Naive thymus-derived CD4-positive, alpha-beta T cell (primary cell): ENCODE data around the gene ARAP3. TPM values are rescaled to one million over a fixed set of nuclear protein-coding genes. Genes with fewer than 3 reads are reported as not detected.

Experiments
- ATAC-seq: fragments of 150-1000 bp; cut with Tn5 transposase; 2 replicates; pipeline ENCODE4 v1.10.0; 2021; ENCODE audit warnings: mild to moderate bottlenecking, moderate library complexity
- CTCF ChIA-PET: fragments of 350-600 bp; sonication (Branson Sonifier 250); formaldehyde crosslinking; loops from one replicate; lab custom pipeline; 2021; ENCODE audit warnings: antibody characterized with exemption; lab: Charles Lee
- POLR2A ChIA-PET: fragments of 350-600 bp; sonication (Branson Sonifier 250); formaldehyde crosslinking; loops from one replicate; lab custom pipeline; 2021; ENCODE audit warnings: antibody characterized with exemption, inconsistent platforms; lab: Charles Lee
- DNase-seq, 9 donors: peaks; one replicate each; pipeline versions ENCODE4 v3.0.0 to v3.0.0-alpha.2; 2020 to 2022; ENCODE audit warnings: mixed read lengths in 1 of 9
- H3K27ac ChIP-seq: one replicate; pipeline ENCODE4 v1.7.0; 2013; ENCODE audit warnings: mild to moderate bottlenecking, low read depth, low read length, moderate library complexity
- H3K27me3 ChIP-seq, 2 donors: one replicate each; pipeline ENCODE4 v1.7.0; 2013; ENCODE audit warnings: low read length in 2 of 2, mild to moderate bottlenecking in 2 of 2, moderate library complexity in 2 of 2; ENCODE audit not compliant: control insufficient read depth in 2 of 2, insufficient read depth in 2 of 2
- H3K36me3 ChIP-seq, 3 experiments: 1 replicate in 2 of 3; 2 replicates in 1 of 3; pipeline ENCODE4 v1.7.0; 2013; ENCODE audit warnings: low read length in 3 of 3, mild to moderate bottlenecking in 3 of 3, moderate library complexity in 1 of 3; ENCODE audit not compliant: insufficient read depth in 3 of 3, control insufficient read depth in 2 of 3
- H3K4me1 ChIP-seq, 2 donors: one replicate each; pipeline ENCODE4 v1.7.0; 2013; ENCODE audit warnings: low read length in 2 of 2, mild to moderate bottlenecking in 2 of 2, moderate library complexity in 1 of 2; ENCODE audit not compliant: control insufficient read depth in 2 of 2, insufficient read depth in 2 of 2
- H3K4me3 ChIP-seq: 2 replicates; pipeline ENCODE4 v1.7.0; 2013; ENCODE audit warnings: mild to moderate bottlenecking, low read length
- H3K9me3 ChIP-seq, 3 experiments: 1 replicate in 2 of 3; 2 replicates in 1 of 3; pipeline ENCODE4 v1.7.0; 2013; ENCODE audit warnings: low read length in 3 of 3; ENCODE audit not compliant: control insufficient read depth in 2 of 3
- H3K27ac Mint-ChIP-seq, 9 donors: one replicate each; pipeline ENCODE4 v1.8.0; 2020 to 2022; ENCODE audit warnings: mixed read lengths in 9 of 9, mild to moderate bottlenecking in 8 of 9, moderate library complexity in 5 of 9, inconsistent platforms in 2 of 9
- H3K27me3 Mint-ChIP-seq, 5 donors: one replicate each; pipeline ENCODE4 v1.8.0; 2021 to 2022; ENCODE audit warnings: mixed read lengths in 5 of 5, mild to moderate bottlenecking in 1 of 5
- H3K36me3 Mint-ChIP-seq, 5 donors: one replicate each; pipeline ENCODE4 v1.8.0; 2020 to 2022; ENCODE audit warnings: mixed read lengths in 5 of 5, mild to moderate bottlenecking in 3 of 5, inconsistent platforms in 1 of 5
- H3K4me1 Mint-ChIP-seq, 7 donors: one replicate each; pipeline ENCODE4 v1.8.0; 2020 to 2022; ENCODE audit warnings: mixed read lengths in 7 of 7, mild to moderate bottlenecking in 3 of 7, inconsistent platforms in 1 of 7
- H3K4me3 Mint-ChIP-seq, 10 donors: one replicate each; pipeline ENCODE4 v1.8.0; 2020 to 2022; ENCODE audit warnings: mild to moderate bottlenecking in 10 of 10, mixed read lengths in 10 of 10, moderate library complexity in 6 of 10, inconsistent platforms in 2 of 10
- H3K9me3 Mint-ChIP-seq, 11 donors: one replicate each; pipeline ENCODE4 v1.8.0; 2020 to 2022; ENCODE audit warnings: mixed read lengths in 11 of 11, mild to moderate bottlenecking in 4 of 11, inconsistent platforms in 1 of 11, moderate library complexity in 1 of 11
- intact Hi-C, 2 donors: fragments of 100-400 bp; cut with micrococcal nuclease; formaldehyde crosslinking; loops; one replicate each; pipeline ENCODE4 v1.15.1; 2023
- polyA plus RNA-seq, 2 donors: library from polyadenylated mRNA; unstranded; fragments of 300-500 nt; fragmentation: Illumina TruSeq; gene quantifications; one replicate each; pipeline ENCODE4 v1.2.3, GENCODE V29; 2021
- total RNA-seq, 6 experiments: library from RNA in 5 of 6; stranded (reverse) in 5 of 6; gene quantifications; 1 replicate in 5 of 6; 2 replicates in 1 of 6; pipeline ENCODE4 v1.2.3 and lab custom pipeline; 2021 to 2026

The ARAP3 gene
- total and polyA plus RNA-seq, 7 experiments from 2014 or later, result 1.0 to 15.3 (median 9.8) TPM; not detected in 2

DNA sequence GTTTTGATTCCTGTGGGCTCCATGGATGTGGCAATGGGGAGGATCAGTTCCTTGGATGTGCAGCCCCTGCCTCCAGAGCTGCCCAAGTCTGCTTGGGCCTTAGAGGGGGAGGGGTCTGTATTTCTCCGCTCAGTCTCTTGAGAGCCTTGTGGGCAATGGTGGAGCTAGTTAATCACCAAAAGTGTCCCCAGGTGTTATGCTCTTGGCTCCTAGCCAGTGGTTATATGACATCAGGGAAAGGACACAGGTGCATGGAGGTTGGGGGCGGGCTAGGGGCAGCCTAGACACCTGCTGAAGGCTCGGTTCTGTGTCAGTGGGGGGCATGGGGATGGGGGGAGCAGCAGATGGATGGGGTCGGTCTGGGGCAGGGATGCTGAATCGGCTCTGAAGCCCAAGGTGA lies 12.4 kb upstream of the ARAP3 start:
- POLR2A ChIA-PET, result interaction anchor here (0.8 to 2.4 kb wide), 3 partner anchors 11 to 229 kb away, joined by 4 to 13 read pairs (median 8); partner anchors contain the start of gene DELE1
- H3K9me3 Mint-ChIP-seq, result no peaks in the 10 kb centered on the region
- peaks cover 17 to 42% (median 24%) of the 10 kb centered on the region in 5 donors for H3K27me3 Mint-ChIP-seq
- no peak overlapping the region for H3K4me3 Mint-ChIP-seq
- no peak for DNase-seq
- no peak overlapping the region for H3K4me3 ChIP-seq
- peaks cover 12 to 16% of the 10 kb centered on the region in 2 donors for H3K4me1 ChIP-seq
- intact Hi-C loops, result loop anchor here (5.0 to 10.0 kb wide), 2 partner anchors 42 to 660 kb away; partner anchors contain the start of gene FCHSD1 (in 1 of the 2)
- H3K36me3 Mint-ChIP-seq, result no peaks in the 10 kb centered on the region
- peaks cover 13 to 24% (median 16%) of the 10 kb centered on the region in 7 donors for H3K4me1 Mint-ChIP-seq
- H3K27me3 ChIP-seq, result no peaks in the 10 kb centered on the region
- no peaks in the 10 kb centered on the region for H3K36me3 ChIP-seq
- CTCF ChIA-PET, result interaction anchor here (0.7 to 8.1 kb wide), 6 partner anchors 34 to 296 kb away, joined by 3 to 143 read pairs (median 5); partner anchors contain the start of genes PCDH1, PCDH12 and RNF14
- H3K27ac ChIP-seq, result no peak overlapping the region
- H3K27ac Mint-ChIP-seq, result peak overlapping the region in 1 of 9 donors; percentile 28
- no peaks in the 10 kb centered on the region for H3K9me3 ChIP-seq
- ATAC-seq, result no peak

DNA sequence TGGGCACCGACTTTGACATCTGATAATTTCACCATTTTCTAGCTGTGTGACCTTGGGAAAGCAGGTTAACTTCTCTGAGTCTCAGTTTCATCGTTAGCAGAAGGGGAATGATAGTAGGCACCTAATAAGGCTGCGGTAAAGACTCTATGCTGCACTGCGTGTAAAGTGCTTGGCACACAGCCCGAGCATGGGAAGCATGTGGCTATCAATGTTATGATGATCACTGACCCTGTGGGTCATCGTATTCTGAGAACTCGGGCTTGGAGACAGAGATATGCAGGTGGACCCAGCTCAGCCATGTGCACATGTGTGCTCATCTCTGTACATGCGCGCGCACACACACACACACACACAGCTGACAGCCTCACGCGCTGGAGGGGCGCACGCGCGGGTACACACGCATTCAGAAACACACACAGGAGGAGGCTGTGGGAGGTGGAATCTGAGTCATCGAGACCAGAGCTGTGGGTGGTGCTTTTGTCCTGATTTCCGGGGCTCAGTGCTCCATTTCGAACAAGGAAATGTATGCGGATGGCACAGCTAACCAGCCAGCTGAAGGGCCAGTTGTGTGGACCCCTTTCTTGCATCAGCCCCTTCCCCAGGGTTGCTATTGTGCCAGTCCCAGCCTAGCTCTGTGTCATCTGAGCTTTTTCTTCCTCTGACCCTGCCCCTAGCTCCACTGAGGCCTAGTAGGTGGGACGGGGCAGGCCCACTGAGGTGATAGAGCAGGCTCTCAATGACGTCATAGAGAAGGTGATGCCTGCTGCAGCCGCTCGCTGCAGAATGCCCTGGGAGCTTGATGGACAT lies 11.1 kb upstream of the ARAP3 start:
- Mint-ChIP-seq H3K27me3 (peaks cover 7 to 37% (median 19%) of the 10 kb centered on the region in 5 donors), H3K4me3 (peak overlapping the region in 7 of 10 donors; percentile 16 to 83 (median 69)), H3K27ac (peak overlapping the region in 5 of 9 donors; percentile 2 to 75 (median 36)), H3K9me3 (no peaks in the 10 kb centered on the region), H3K36me3 (no peaks in the 10 kb centered on the region), H3K4me1 (peaks cover 13 to 28% (median 16%) of the 10 kb centered on the region in 7 donors)
- intact Hi-C loops, result loop anchor here (1.0 to 10.0 kb wide), 17 partner anchors 10 to 1006 kb away; partner anchors contain the start of genes RNF14 (in 2 of the 2), ARAP3 (in 1 of the 2), FCHSD1 (in 1 of the 2) and GNPDA1 (in 1 of the 2)
- DNase-seq (peak in 3 of 9 donors; percentile 21 to 74 (median 46)), ATAC-seq (peak; percentile 67)
- ChIA-PET POLR2A (interaction anchor here (0.5 to 3.3 kb wide), 11 partner anchors 9 to 353 kb away, joined by 4 to 25 read pairs (median 6); partner anchors contain the start of genes DELE1, HDAC3, PCDH1 and PCDH12), CTCF (interaction anchor here (0.6 to 8.1 kb wide), 23 partner anchors 8 to 1831 kb away, joined by 3 to 143 read pairs (median 4); partner anchors contain the start of genes ARAP3, PCDH1, PCDH12 and RNF14)
- H3K27ac ChIP-seq, result no peak overlapping the region
- H3K9me3 ChIP-seq, result no peaks in the 10 kb centered on the region
- no peak overlapping the region for H3K4me3 ChIP-seq
- H3K36me3 ChIP-seq, result no peaks in the 10 kb centered on the region
- no peaks in the 10 kb centered on the region for H3K27me3 ChIP-seq
- H3K4me1 ChIP-seq, result peaks cover 12 to 16% of the 10 kb centered on the region in 2 donors

DNA sequence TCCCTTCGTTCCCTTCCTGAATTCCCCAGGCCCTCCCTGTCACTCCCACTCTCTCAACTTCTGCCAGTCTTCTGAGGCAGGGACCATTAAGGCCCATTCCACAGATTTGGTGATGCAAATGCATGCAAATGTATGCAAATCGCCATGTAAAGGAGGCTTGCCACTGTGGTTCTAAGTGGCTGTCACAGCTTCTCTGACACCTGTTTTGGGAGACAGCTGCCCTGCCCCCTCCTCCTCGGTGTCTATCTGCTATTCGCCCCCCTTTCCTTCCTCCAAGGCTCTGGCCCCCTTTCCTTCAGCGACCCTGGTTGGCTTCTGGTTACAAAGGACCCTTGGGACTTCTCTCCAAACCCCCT lies 10.5 kb upstream of the ARAP3 start:
- H3K27me3 Mint-ChIP-seq, result peaks cover 1 to 31% (median 16%) of the 10 kb centered on the region in 5 donors
- DNase-seq (no peak), ATAC-seq (no peak)
- intact Hi-C loops, result loop anchor here (1.0 to 10.0 kb wide), 17 partner anchors 9 to 1007 kb away; partner anchors contain the start of genes RNF14 (in 2 of the 2), ARAP3 (in 1 of the 2), FCHSD1 (in 1 of the 2) and GNPDA1 (in 1 of the 2)
- Histone ChIP-seq H3K9me3 (no peaks in the 10 kb centered on the region), H3K4me3 (peak overlapping the region; percentile 48), H3K36me3 (no peaks in the 10 kb centered on the region), H3K4me1 (peaks cover 12 to 16% of the 10 kb centered on the region in 2 donors), H3K27ac (no peak overlapping the region), H3K27me3 (no peaks in the 10 kb centered on the region)
- peaks cover 13 to 28% (median 16%) of the 10 kb centered on the region in 7 donors for H3K4me1 Mint-ChIP-seq
- POLR2A ChIA-PET, result interaction anchor here (0.7 to 3.3 kb wide), 10 partner anchors 9 to 402 kb away, joined by 3 to 25 read pairs (median 8); partner anchors contain the start of genes DELE1, HDAC3, PCDH1 and PCDH12
- CTCF ChIA-PET, result interaction anchor here (0.8 to 8.1 kb wide), 21 partner anchors 8 to 668 kb away, joined by 3 to 143 read pairs (median 4); partner anchors contain the start of genes ARAP3, FCHSD1, PCDH1 and PCDH12
- peak overlapping the region in 3 of 9 donors; percentile 2 to 60 (median 58) for H3K27ac Mint-ChIP-seq
- H3K36me3 Mint-ChIP-seq, result no peaks in the 10 kb centered on the region
- no peaks in the 10 kb centered on the region for H3K9me3 Mint-ChIP-seq
- H3K4me3 Mint-ChIP-seq, result peak overlapping the region in 9 of 10 donors; percentile 52 to 83 (median 69)

DNA sequence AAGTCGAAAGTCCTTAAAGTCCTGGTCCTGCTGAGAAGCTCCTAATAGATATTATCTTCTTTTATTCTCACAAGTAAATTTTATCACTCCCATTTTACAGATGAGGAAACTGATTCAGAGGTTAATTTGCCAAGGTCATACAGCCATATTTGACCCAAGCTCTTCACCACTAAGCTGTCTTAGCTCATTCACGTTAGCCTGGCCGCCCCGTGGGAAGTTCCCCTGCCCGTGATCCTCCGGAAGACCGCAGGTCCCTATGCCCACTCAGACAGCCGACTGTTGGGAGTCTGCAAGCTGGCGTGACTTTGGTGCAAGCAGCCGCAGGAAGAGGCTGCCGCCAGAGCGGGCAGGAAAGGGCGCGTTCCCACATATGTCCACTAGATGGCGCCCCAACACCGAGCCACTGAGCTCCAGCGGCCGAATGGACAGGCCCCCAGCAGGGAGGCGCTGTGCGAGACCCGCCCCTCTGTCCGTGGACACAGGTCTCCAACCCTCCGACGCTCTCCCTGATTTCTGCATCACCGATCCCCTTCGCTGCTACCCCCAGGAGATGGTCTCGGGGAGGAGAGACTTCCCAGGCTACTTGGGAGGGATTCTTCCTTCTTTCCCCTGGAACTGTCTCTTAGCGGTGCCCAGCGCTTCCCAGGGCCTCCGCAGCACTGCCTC lies 10.0 kb upstream of the ARAP3 start:
- ChIA-PET CTCF (interaction anchor here (0.6 to 8.1 kb wide), 28 partner anchors 9 to 451 kb away, joined by 3 to 143 read pairs (median 4); partner anchors contain the start of genes ARAP3, FCHSD1, PCDH1 and PCDH12), POLR2A (interaction anchor here (0.8 to 3.3 kb wide), 10 partner anchors 9 to 417 kb away, joined by 3 to 25 read pairs (median 6); partner anchors contain the start of genes ARAP3, DELE1, HDAC3 and PCDH1)
- H3K27me3 Mint-ChIP-seq, result peaks cover 0 to 27% (median 11%) of the 10 kb centered on the region in 5 donors
- Histone ChIP-seq H3K36me3 (no peaks in the 10 kb centered on the region), H3K9me3 (no peaks in the 10 kb centered on the region), H3K4me3 (peak overlapping the region; percentile 48), H3K27ac (no peak overlapping the region), H3K27me3 (no peaks in the 10 kb centered on the region), H3K4me1 (peaks cover 12 to 16% of the 10 kb centered on the region in 2 donors)
- ATAC-seq, result peak; percentile 94
- peaks cover 13 to 28% (median 16%) of the 10 kb centered on the region in 7 donors for H3K4me1 Mint-ChIP-seq
- intact Hi-C loops, result loop anchor here (1.0 to 10.0 kb wide), 17 partner anchors 9 to 1007 kb away; partner anchors contain the start of genes RNF14 (in 2 of the 2), ARAP3 (in 1 of the 2), FCHSD1 (in 1 of the 2) and GNPDA1 (in 1 of the 2)
- H3K4me3 Mint-ChIP-seq, result peak overlapping the region in 9 of 10 donors; percentile 52 to 83 (median 69)
- H3K27ac Mint-ChIP-seq, result peak overlapping the region in 4 of 9 donors; percentile 2 to 60 (median 48)
- DNase-seq, result peak; percentile 59 to 91 (median 78)
- H3K9me3 Mint-ChIP-seq, result no peaks in the 10 kb centered on the region
- no peaks in the 10 kb centered on the region for H3K36me3 Mint-ChIP-seq

DNA sequence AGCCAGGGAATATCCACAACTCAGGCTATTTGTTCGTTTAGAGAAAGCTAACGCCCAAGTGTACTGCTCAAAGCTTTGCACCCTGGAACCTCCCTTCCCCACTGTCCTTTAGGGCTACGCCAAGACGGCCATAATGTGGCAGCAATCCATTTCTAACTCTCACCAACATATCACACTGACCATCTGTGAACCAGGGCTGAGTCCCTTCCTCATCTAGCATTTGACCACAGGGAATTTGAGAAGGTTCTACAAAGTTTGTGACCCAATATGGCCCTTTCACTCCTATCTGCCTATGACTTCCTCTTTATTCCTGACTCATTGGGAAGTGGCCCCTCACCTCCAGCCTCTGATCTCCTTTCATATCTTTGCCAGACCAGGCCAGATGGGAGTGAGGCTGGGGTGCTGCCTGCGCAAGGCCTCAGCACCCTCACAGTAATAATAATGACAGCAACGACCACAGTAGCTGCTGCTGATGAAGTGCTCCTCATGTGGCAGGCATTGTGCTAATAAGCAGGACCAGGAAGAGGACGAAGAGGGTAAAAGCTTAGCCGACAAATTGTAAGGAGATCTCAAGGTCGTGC lies 9.3 kb upstream of the ARAP3 start:
- ChIA-PET CTCF (interaction anchor here (0.6 to 8.1 kb wide), 26 partner anchors 8 to 452 kb away, joined by 3 to 143 read pairs (median 4); partner anchors contain the start of genes ARAP3, FCHSD1, PCDH1 and PCDH12), POLR2A (interaction anchor here (0.8 to 3.3 kb wide), 8 partner anchors 8 to 418 kb away, joined by 4 to 25 read pairs (median 8); partner anchors contain the start of genes ARAP3, DELE1, HDAC3 and PCDH1)
- Histone ChIP-seq H3K27ac (no peak overlapping the region), H3K36me3 (no peaks in the 10 kb centered on the region), H3K27me3 (no peaks in the 10 kb centered on the region), H3K4me1 (peaks cover 12 to 16% of the 10 kb centered on the region in 2 donors), H3K4me3 (no peak overlapping the region), H3K9me3 (no peaks in the 10 kb centered on the region)
- H3K27ac Mint-ChIP-seq, result peak overlapping the region in 1 of 9 donors; percentile 51
- H3K4me3 Mint-ChIP-seq, result peak overlapping the region in 1 of 10 donors; percentile 75
- ATAC-seq (no peak), DNase-seq (no peak)
- H3K4me1 Mint-ChIP-seq, result peaks cover 13 to 28% (median 16%) of the 10 kb centered on the region in 7 donors
- H3K36me3 Mint-ChIP-seq, result no peaks in the 10 kb centered on the region
- peaks cover 0 to 26% (median 7%) of the 10 kb centered on the region in 5 donors for H3K27me3 Mint-ChIP-seq
- no peaks in the 10 kb centered on the region for H3K9me3 Mint-ChIP-seq
- intact Hi-C loops, result loop anchor here (5.0 to 10.0 kb wide), 2 partner anchors 39 to 663 kb away; partner anchors contain the start of gene FCHSD1 (in 1 of the 2)
